ENCODE data around the gene GALNT17.

DNA sequence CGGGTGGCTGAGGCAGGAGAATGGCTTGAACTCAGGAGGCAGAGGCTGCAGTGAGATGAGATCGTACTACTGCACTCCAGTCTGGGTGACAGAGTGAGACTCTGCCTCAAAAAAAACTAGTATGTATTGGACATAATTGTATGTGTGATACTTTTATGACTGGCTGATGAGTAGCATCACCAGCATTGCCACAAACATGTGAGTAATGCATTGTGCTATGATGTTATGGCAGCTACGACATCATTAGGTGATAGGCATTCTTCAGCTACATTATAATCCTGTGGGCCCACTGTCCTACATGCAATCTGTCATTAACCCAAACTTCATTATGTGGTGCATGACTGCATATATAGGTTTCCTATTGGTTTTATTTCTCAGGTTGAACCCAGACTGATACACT, 352.4 kb downstream of the GALNT17 start:
- no peak for TF ChIP-seq POLR2A (IDR thresholded peaks at IDR 0.05; ENCODE audit: low read length)
- no peak for TF ChIP-seq GATA1 (IDR thresholded peaks at IDR 0.05; ENCODE audit: low read depth, low read length)

Data from erythroblast (primary cell).